K562 (cell line): ENCODE results near the gene CEP89. TPM values are rescaled to one million over a fixed set of nuclear protein-coding genes. Genes with fewer than 3 reads are reported as not detected.

Experiments used
- ATAC-seq: fragments of 200-7000 bp; cut with Tn5 transposase; 3 replicates; pipeline ENCODE4 v1.9.1; 2020; ENCODE audit warnings: moderate library complexity
- BruUV-seq: library from RNA; stranded (reverse); fragments of 400-500 nt; replicated peaks from 2 replicates; lab custom pipeline; 2021; lab: Mats Ljungman, UMichigan
- CTCF ChIA-PET: fragments of 300-600 bp; formaldehyde crosslinking; extraction: SDS; loops from one replicate; lab custom pipeline; 2021; ENCODE audit warnings: low intra/inter-chr PET ratio; lab: Yijun Ruan, JAX
- POLR2A ChIA-PET: fragments of 300-600, 350-650 bp; sonication (Branson Sonifier 250); formaldehyde crosslinking; extraction: SDS; loops from one replicate; lab custom pipeline; 2021; ENCODE audit warnings: antibody characterized with exemption, inconsistent platforms; lab: Yijun Ruan, JAX
- DNase-seq, 4 experiments: peaks; one replicate each; pipeline versions ENCODE4 v3.0.0 to v3.0.0-alpha.2; 2011 to 2018; ENCODE audit warnings: low spot score in 3 of 4, mixed read lengths in 3 of 4; ENCODE audit errors: extremely low read depth in 1 of 4
- FAIRE-seq: peaks from 2 replicates; lab custom pipeline; 2011; peaks lifted over from hg19 to GRCh38; lab: Jason Lieb, UNC
- H2AFZ ChIP-seq: 2 replicates; pipeline ENCODE4 v1.6.0; 2011; ENCODE audit warnings: low read depth, low read length, control low read depth, inconsistent platforms
- H3K27ac ChIP-seq: fragments of 200-600 bp; 3 replicates; pipeline ENCODE4 v1.8.0; 2011; ENCODE audit warnings: low read depth, mild to moderate bottlenecking, control low read depth, inconsistent platforms, low read length, moderate library complexity, mixed read lengths; ENCODE audit errors: extremely low read depth
- H3K27me3 ChIP-seq, 2 experiments: fragments of 300-600 bp in 1 of 2; 2 replicates in 1 of 2; 3 replicates in 1 of 2; pipeline versions ENCODE4 v1.6.0 to v1.8.0; 2011; ENCODE audit warnings: inconsistent platforms in 2 of 2, low read length in 2 of 2, mild to moderate bottlenecking in 1 of 2, mixed read lengths in 1 of 2, moderate library complexity in 1 of 2; ENCODE audit not compliant: control insufficient read depth in 2 of 2, insufficient read depth in 2 of 2
- H3K36me3 ChIP-seq: fragments of 300-600 bp; 3 replicates; pipeline ENCODE4 v1.8.0; 2011; ENCODE audit warnings: mild to moderate bottlenecking, low read length, inconsistent platforms; ENCODE audit not compliant: control insufficient read depth, insufficient read depth
- H3K4me1 ChIP-seq, 2 experiments: fragments of 200-600 bp in 1 of 2; replicated peaks in 1 of 2; 2 replicates in 1 of 2; 3 replicates in 1 of 2; pipeline versions ENCODE4 v1.5.1 to v1.8.0; 2011; ENCODE audit warnings: inconsistent platforms in 2 of 2, low read length in 2 of 2, mild to moderate bottlenecking in 1 of 2, mixed read lengths in 1 of 2, moderate library complexity in 1 of 2; ENCODE audit not compliant: control insufficient read depth in 2 of 2, insufficient read depth in 2 of 2
- H3K4me2 ChIP-seq: 2 replicates; pipeline ENCODE4 v1.6.1; 2011; ENCODE audit warnings: low read length, control low read depth, inconsistent platforms, mixed read lengths; ENCODE audit not compliant: insufficient read depth
- H3K4me3 ChIP-seq: fragments of 200-600 bp; sonication (generic), shearing (Covaris generic); 2 replicates; pipeline ENCODE4 v1.5.1; 2016; ENCODE audit warnings: control low read depth, inconsistent platforms
- H3K79me2 ChIP-seq: fragments of 200-600 bp; 3 replicates; pipeline ENCODE4 v1.8.0; 2011; ENCODE audit warnings: low read length, inconsistent platforms; ENCODE audit not compliant: control insufficient read depth, insufficient read depth
- H3K9ac ChIP-seq, 2 experiments: 2 replicates each; pipeline versions ENCODE4 v1.6.0 to v1.6.1; 2011; ENCODE audit warnings: low read depth in 2 of 2, low read length in 2 of 2, control low read depth in 1 of 2, inconsistent platforms in 1 of 2, mild to moderate bottlenecking in 1 of 2, mixed read lengths in 1 of 2; ENCODE audit not compliant: insufficient read depth in 1 of 2
- H3K9me1 ChIP-seq: one replicate; pipeline ENCODE4 v1.6.0; 2011; ENCODE audit warnings: inconsistent platforms, mild to moderate bottlenecking, low read length, moderate library complexity; ENCODE audit not compliant: control insufficient read depth, insufficient read depth
- H3K9me3 ChIP-seq: replicated peaks from 2 replicates; pipeline ENCODE4 v1.5.1; 2011; ENCODE audit warnings: low read depth, low read length, inconsistent platforms; ENCODE audit not compliant: control insufficient read depth, insufficient read depth
- H4K20me1 ChIP-seq: replicated peaks from 2 replicates; pipeline ENCODE4 v1.6.1; 2011; ENCODE audit warnings: low read length, inconsistent platforms, mixed read lengths; ENCODE audit not compliant: control insufficient read depth, insufficient read depth
- ARID4B ChIP-seq: sonication (generic); formaldehyde crosslinking; IDR thresholded peaks from 2 replicates; pipeline ENCODE4 v1.8.0; 2022; ENCODE audit warnings: mild to moderate bottlenecking, missing genetic modification reagents
- MAX ChIP-seq: sonication (generic); formaldehyde crosslinking; IDR thresholded peaks from 2 replicates; pipeline ENCODE4 v1.9.0; 2022; ENCODE audit warnings: mild to moderate bottlenecking, missing genetic modification reagents
- NCOA6 ChIP-seq: fragments of 450-650 bp; IDR thresholded peaks from 2 replicates; pipeline ENCODE4 v1.6.1; 2017; ENCODE audit warnings: mild to moderate bottlenecking
- PREB ChIP-seq: sonication (generic); formaldehyde crosslinking; IDR thresholded peaks from 2 replicates; pipeline ENCODE4 v1.8.1; 2023; ENCODE audit warnings: mild to moderate bottlenecking, missing genetic modification reagents
- RAD21 ChIP-seq, 2 experiments: fragments of 250-450 bp in 1 of 2; fragments of 450-650 bp in 1 of 2; sonication (Bioruptor Pico) in 1 of 2; formaldehyde crosslinking in 1 of 2; IDR thresholded peaks in 1 of 2; conservative IDR thresholded peaks in 1 of 2; 2 replicates each; pipeline versions ENCODE4 v1.4.0 to v1.8.0; 2020 to 2022; ENCODE audit warnings: mild to moderate bottlenecking in 2 of 2, moderate library complexity in 1 of 2
- STAG1 ChIP-seq: sonication (generic); formaldehyde crosslinking; IDR thresholded peaks from 2 replicates; pipeline ENCODE4 v1.5.0; 2020; ENCODE audit warnings: missing genetic modification reagents, borderline replicate concordance
- TRIM28 ChIP-seq: fragments of 450-650 bp; IDR thresholded peaks from 2 replicates; pipeline ENCODE4 v1.6.1; 2017
- ZNF77 ChIP-seq: fragments of 250-450 bp; sonication (Bioruptor Pico); IDR thresholded peaks from 2 replicates; pipeline ENCODE4 v1.5.0; 2020
- WGBS: fragments of 100-300 bp; shearing (Covaris generic); methylation state at CpG from one replicate; pipeline ENCODE4 v1.1.6; 2016; ENCODE audit warnings: low coverage, mixed read lengths; ENCODE audit not compliant: insufficient coverage; ENCODE audit errors: missing lambda C conversion rate; 5-methylcytosine and 5-hydroxymethylcytosine counted together
- in situ Hi-C: fragments of 300-500 bp; cut with MboI; formaldehyde crosslinking; loops from 4 replicates; pipeline ENCODE4 v1.15.0; 2018; ENCODE audit warnings: inconsistent platforms, mixed read lengths
- intact Hi-C: fragments of 100-400 bp; cut with micrococcal nuclease; formaldehyde crosslinking; loops from 2 replicates; pipeline ENCODE4 v1.14.2; 2022
- polyA plus RNA-seq, 8 experiments: library from polyadenylated mRNA; depleted of rRNA in 4 of 8; stranded (reverse) in 5 of 8; unstranded in 3 of 8; fragments of >200 nt; fragmentation: Nextera tagmentation in 2 of 8; fragmentation: Illumina TruSeq in 1 of 8; extraction: Ambion mirVana in 2 of 8; extraction: Trizol in 1 of 8; gene quantifications; 2 replicates each; pipeline versions ENCODE4 v1.2.1 to v1.2.3, GENCODE V29; 2011 to 2014; ENCODE audit warnings: inconsistent platforms in 1 of 8, missing spikeins in 1 of 8
- total RNA-seq, 7 experiments: library from RNA; depleted of rRNA in 6 of 7; stranded (reverse); fragments of >200 nt in 6 of 7; fragmentation: Illumina TruSeq in 2 of 7; extraction: Trizol in 2 of 7; gene quantifications; 2 replicates each; pipeline versions ENCODE4 v1.2.1 to v1.2.3, GENCODE V29; 2011 to 2021; ENCODE audit warnings: low replicate concordance in 1 of 7

Gene CEP89
- total and polyA plus RNA-seq, 9 of the 15 experiments (the other 6 are each of a cell fraction or from before 2014, with no cell fraction given), result 5.5 to 15.0 (median 7.2) TPM

- no peaks in the 10 kb centered on the region for H3K79me2 ChIP-seq
- no peaks in the 10 kb centered on the region for H3K9me1 ChIP-seq
- no peaks in the 10 kb centered on the region for H3K27me3 ChIP-seq
- no peaks in the 10 kb centered on the region for H3K9me3 ChIP-seq
- CTCF ChIA-PET, result no interaction called here
- peaks cover 0 to 9% of the 10 kb centered on the region in 2 experiments; a peak in 1 of 5 replicates for H3K4me1 ChIP-seq
- no peaks in the 10 kb centered on the region for H4K20me1 ChIP-seq
- DNase-seq (no peak), ATAC-seq (no peak), FAIRE-seq (no peak)
- H2AFZ ChIP-seq, result no peak overlapping the region
- H3K4me3 ChIP-seq, result no peak overlapping the region
- H3K4me2 ChIP-seq, result no peak overlapping the region
- in situ Hi-C loops (no loop called here), intact Hi-C loops (no loop called here)
- 49% methylated on average over 5 of the region's 5 CpGs for WGBS
- POLR2A ChIA-PET, result interaction anchor here (1.1 kb wide), 1 partner anchor 210 kb away, joined by 3 read pairs; no protein-coding TSS in a partner anchor
- no TSS peak for BruUV-seq
- no peak overlapping the region for H3K27ac ChIP-seq
- no peaks in the 10 kb centered on the region for H3K36me3 ChIP-seq
- no peak overlapping the region for H3K9ac ChIP-seq
- TF ChIP-seq RAD21 (CRISPR knock-in tag; conservative IDR thresholded peaks at IDR 0.05 in 1 of 2, IDR thresholded peaks at IDR 0.05 in 1 of 2) (no peak), PREB (CRISPR knock-in tag) (no peak), MAX (CRISPR knock-in tag) (no peak), NCOA6 (no peak), TRIM28 (no peak), STAG1 (CRISPR knock-in tag) (no peak), ARID4B (CRISPR knock-in tag) (no peak), ZNF77 (no peak)
Measured at GRCh38 chr19:32910874-32911273, 60.9 kb downstream of the CEP89 start.
